ELR (cell line): ENCODE data around the gene CALM1.

Experiments
- DNase-seq: peaks from one replicate; pipeline ENCODE4 v3.0.0-alpha.2; 2015; ENCODE audit warnings: low read depth

The CALM1 gene

GRCh38 chr14:90396341-90397339 is at the start of gene CALM1:
Gene CALM1 (plus strand): TSS chr14:90397029. CDS start chr14:90397231, 202 bp downstream.
- peak; percentile 91 for DNase-seq

GRCh38 chr14:90348270-90348669 is 48.6 kb upstream of the CALM1 start:
- no peak for DNase-seq

GRCh38 chr14:90349739-90350138 is 47.1 kb upstream of the CALM1 start:
- no peak for DNase-seq

GRCh38 chr14:90354551-90355298 is 42.1 kb upstream of the CALM1 start:
- DNase-seq: no peak

GRCh38 chr14:90355540-90356518 is 41.0 kb upstream of the CALM1 start:
- DNase-seq: peak; percentile 43

GRCh38 chr14:90356925-90357324 is 39.9 kb upstream of the CALM1 start:
- DNase-seq: no peak

- no peak for DNase-seq
Measured at GRCh38 chr14:90358359-90358758, 38.5 kb upstream of the CALM1 start.

- no peak for DNase-seq
Measured at GRCh38 chr14:90361865-90362557, 34.8 kb upstream of the CALM1 start.

GRCh38 chr14:90362558-90362896 is 34.3 kb upstream of the CALM1 start:
- DNase-seq: no peak

GRCh38 chr14:90368946-90369721 is 27.7 kb upstream of the CALM1 start:
- peak; percentile 62 for DNase-seq

- DNase-seq: no peak
Measured at GRCh38 chr14:90373887-90374286, 22.9 kb upstream of the CALM1 start.

- no peak for DNase-seq
Measured at GRCh38 chr14:90374813-90375212, 22.0 kb upstream of the CALM1 start.

GRCh38 chr14:90375934-90376333 is 20.9 kb upstream of the CALM1 start:
- peak; percentile 13 for DNase-seq

- no peak for DNase-seq
Measured at GRCh38 chr14:90378249-90378648, 18.6 kb upstream of the CALM1 start.

GRCh38 chr14:90379106-90379505 is 17.7 kb upstream of the CALM1 start:
- DNase-seq: no peak

GRCh38 chr14:90381011-90381786 is 15.6 kb upstream of the CALM1 start:
- no peak for DNase-seq

GRCh38 chr14:90381999-90382451 is 14.8 kb upstream of the CALM1 start:
- DNase-seq: peak; percentile 16

GRCh38 chr14:90382491-90383125 is 14.2 kb upstream of the CALM1 start:
- peak; percentile 81 for DNase-seq

GRCh38 chr14:90383126-90383730 is 13.6 kb upstream of the CALM1 start:
- DNase-seq: peak; percentile 100
